ENCODE data around the gene PEDS1. TPM values are rescaled to one million over a fixed set of nuclear protein-coding genes. Genes with fewer than 3 reads are reported as not detected.

Gene PEDS1
- total and polyA plus RNA-seq, 2 of the 13 experiments (the other 11 are each of a cell fraction or from before 2014, with no cell fraction given): 30.5 to 93.9 TPM

- TF ChIP-seq MYPOP (CRISPR knock-in tag; IDR thresholded peaks at IDR 0.05) (peak; percentile 93), ARID5B (CRISPR knock-in tag; IDR thresholded peaks at IDR 0.05) (peak; percentile 69), ZNF589 (CRISPR knock-in tag; conservative IDR thresholded peaks at IDR 0.05) (no peak), RCOR2 (CRISPR knock-in tag; IDR thresholded peaks at IDR 0.05) (no peak; the same call in none of the 2 replicates), NCOA5 (CRISPR knock-in tag; IDR thresholded peaks at IDR 0.05) (no peak), FUBP1 (CRISPR knock-in tag; IDR thresholded peaks at IDR 0.05; ENCODE audit: borderline replicate concordance) (0 out of 2 replicates have a peak, but pooled peaks have one; percentile 28), GATAD2A (CRISPR knock-in tag; IDR thresholded peaks at IDR 0.05) (peak; percentile 34; the same call in 1 of the 2 replicates), ZFP37 (CRISPR knock-in tag; IDR thresholded peaks at IDR 0.05; ENCODE audit: borderline replicate concordance) (peak; percentile 75; the same call in 1 of the 2 replicates), FOXP1 (IDR thresholded peaks at IDR 0.05) (no peak), FOXP1 (CRISPR knock-in tag; IDR thresholded peaks at IDR 0.05) (no peak), SOX13 (IDR thresholded peaks at IDR 0.05) (no peak), SOX13 (CRISPR knock-in tag; conservative IDR thresholded peaks at IDR 0.05 in 1 of 2, IDR thresholded peaks at IDR 0.05 in 1 of 2) (peak in 1 of 2 experiments; percentile 66; a peak in 2 of 4 replicates), ZNF883 (CRISPR knock-in tag; IDR thresholded peaks at IDR 0.05; ENCODE audit: not compliant biosample characterization) (peak; percentile 92), RFX5 (IDR thresholded peaks at IDR 0.05; ENCODE audit: low read depth, low read length) (peak; percentile 63; the same call in 1 of the 2 replicates), KLF15 (CRISPR knock-in tag; IDR thresholded peaks at IDR 0.05; ENCODE audit: borderline replicate concordance) (peak; percentile 93), SATB2 (CRISPR knock-in tag; IDR thresholded peaks at IDR 0.05) (peak; percentile 74), MEF2D (CRISPR knock-in tag; IDR thresholded peaks at IDR 0.05) (no peak; the same call in 1 of the 2 replicates), BRD4 (CRISPR knock-in tag; IDR thresholded peaks at IDR 0.05) (0 out of 2 replicates have a peak, but pooled peaks have one; percentile 51), KDM5A (IDR thresholded peaks at IDR 0.05; ENCODE audit: borderline replicate concordance, low read length) (peak; percentile 63; the same call in 1 of the 2 replicates), E2F2 (CRISPR knock-in tag; IDR thresholded peaks at IDR 0.05; ENCODE audit: borderline replicate concordance) (peak; percentile 60; the same call in 1 of the 2 replicates), ZC3H13 (CRISPR knock-in tag; IDR thresholded peaks at IDR 0.05) (no peak), TRIM24 (CRISPR knock-in tag; IDR thresholded peaks at IDR 0.05) (no peak), NBN (conservative IDR thresholded peaks at IDR 0.05) (no peak), MED1 (CRISPR knock-in tag; IDR thresholded peaks at IDR 0.05) (peak; percentile 91)
These were observed 19.0 kb upstream of the PEDS1 start (continued) for GRCh38 chr20:50172347-50173013.

Measured in HepG2 (cell line).